Type B pancreatic cell (in vitro differentiated cells): ENCODE results near the gene OR51M1. TPM values are rescaled to one million over a fixed set of nuclear protein-coding genes. Genes with fewer than 3 reads are reported as not detected.

Source experiments
- DNase-seq: peaks from one replicate; pipeline ENCODE4 v3.0.0; 2021; ENCODE audit warnings: mixed read lengths; ENCODE audit not compliant: unreplicated experiment; ENCODE audit errors: extremely low spot score
- H3K27ac Mint-ChIP-seq: 2 replicates; pipeline ENCODE4 v1.8.0; 2021; ENCODE audit warnings: mild to moderate bottlenecking, mixed read lengths
- H3K27me3 Mint-ChIP-seq: 2 replicates; pipeline ENCODE4 v1.8.0; 2021; ENCODE audit warnings: mixed read lengths
- H3K36me3 Mint-ChIP-seq: 2 replicates; pipeline ENCODE4 v1.8.0; 2021; ENCODE audit warnings: mixed read lengths
- H3K4me1 Mint-ChIP-seq: one replicate; pipeline ENCODE4 v1.8.0; 2021; ENCODE audit warnings: mixed read lengths; ENCODE audit not compliant: unreplicated experiment
- H3K4me3 Mint-ChIP-seq: 2 replicates; pipeline ENCODE4 v1.8.0; 2021; ENCODE audit warnings: mild to moderate bottlenecking, mixed read lengths
- H3K9me3 Mint-ChIP-seq: 2 replicates; pipeline ENCODE4 v1.8.0; 2021; ENCODE audit warnings: mixed read lengths
- CTCF ChIP-seq: fragments of 200-600 bp; sonication (generic); conservative IDR thresholded peaks from 2 replicates; pipeline ENCODE4 v1.5.0; 2021; ENCODE audit warnings: antibody characterized with exemption, mild to moderate bottlenecking
- total RNA-seq: library from RNA; stranded (reverse); gene quantifications from 2 replicates; pipeline ENCODE4 v1.2.1, GENCODE V29; 2021; ENCODE audit warnings: low replicate concordance

OR51M1 gene
- total RNA-seq, 1 donor from 2014 or later = not detected

- H3K9me3 Mint-ChIP-seq = no peaks in the 10 kb centered on the region
- H3K27me3 Mint-ChIP-seq = peaks cover 11% of the 10 kb centered on the region
Observed at GRCh38 chr11:5441414-5441813, 57.8 kb downstream of the OR51M1 start, which contains the start of gene OR51I1. Gene OR51I1, minus strand, starts transcription at chr11:5441514. Its CDS starts 0 bp downstream, at chr11:5441514.

More at GRCh38 chr11:5441414-5441813, 57.8 kb downstream of the OR51M1 start, which contains the start of gene OR51I1:
- no peak for DNase-seq
- Mint-ChIP-seq H3K4me1 (no peaks in the 10 kb centered on the region), H3K36me3 (no peaks in the 10 kb centered on the region), H3K4me3 (no peak within 1 kb of the TSS), H3K27ac (no peak within 1 kb of the TSS)
- no peak for TF ChIP-seq CTCF

Other genes starting within 250 kb of the OR51M1 start
- not detected in 2 replicates for gene OR52A5, start 245.5 kb upstream of the OR51M1 start, total RNA-seq
- not detected in 2 replicates for gene OR52A1, start 229.1 kb upstream of the OR51M1 start, total RNA-seq
- gene OR51V1, start 183.1 kb upstream of the OR51M1 start, total RNA-seq = not detected in 2 replicates
- not detected in 2 replicates for gene HBB, start 156.7 kb upstream of the OR51M1 start, total RNA-seq
- 0.79 TPM in 1 of 2 replicates, not detected in the other for gene HBD, start 149.3 kb upstream of the OR51M1 start, total RNA-seq
- gene HBG1, start 134.0 kb upstream of the OR51M1 start, total RNA-seq = not detected in 2 replicates
- not detected in 2 replicates for gene HBG2, start 129.0 kb upstream of the OR51M1 start, total RNA-seq
- 1.3 TPM in 1 of 2 replicates, not detected in the other for gene HBE1, start 113.9 kb upstream of the OR51M1 start, total RNA-seq
- not detected in 2 replicates for gene OR51B4, start 81.9 kb upstream of the OR51M1 start, total RNA-seq
- gene OR51B2, start 59.5 kb upstream of the OR51M1 start, total RNA-seq = not detected in 2 replicates
- not detected in 2 replicates for gene OR51B5, start 40.3 kb upstream of the OR51M1 start, total RNA-seq
- not detected in 2 replicates for gene OR51B6, start 32.3 kb upstream of the OR51M1 start, total RNA-seq
- gene OR51Q1, start 38.3 kb downstream of the OR51M1 start, total RNA-seq = not detected in 2 replicates
- gene OR51I1, start 57.7 kb downstream of the OR51M1 start, total RNA-seq = not detected in 2 replicates
- gene OR51I2, start 65.5 kb downstream of the OR51M1 start, total RNA-seq = not detected in 2 replicates
- gene OR52D1, start 104.9 kb downstream of the OR51M1 start, total RNA-seq = not detected in 2 replicates
- gene UBQLN3, start 126.1 kb downstream of the OR51M1 start, total RNA-seq = not detected in 2 replicates
- 0.19 and 0.39 TPM in 2 replicates for gene UBQLNL, start 132.9 kb downstream of the OR51M1 start, total RNA-seq
- not detected in 2 replicates for gene OR52H1, start 164.7 kb downstream of the OR51M1 start, total RNA-seq
- gene OR52B6, start 197.1 kb downstream of the OR51M1 start, total RNA-seq = not detected in 2 replicates
- gene TRIM6, start 212.8 kb downstream of the OR51M1 start, total RNA-seq = 7.5 and 8.7 TPM in 2 replicates
- gene TRIM34, start 241.2 kb downstream of the OR51M1 start, total RNA-seq = 1.4 and 2.4 TPM in 2 replicates